ENCODE measurements around the gene SPOCK1.

- TF ChIP-seq EZH2 (IDR thresholded peaks at IDR 0.05; ENCODE audit: low read length, unreplicated experiment) (no peak), CTCF (conservative IDR thresholded peaks at IDR 0.05; ENCODE audit: low read depth, low read length) (no peak)
These were observed 130.5 kb downstream of the SPOCK1 start for GRCh38 chr5:137368651-137369050.
